HG02943 (cell line): ENCODE data around the gene EIF3L.

Experiments used
- ATAC-seq: cut with Tn5 transposase; IDR thresholded peaks from one replicate; pipeline ENCODE4 v1.9.1; 2021; ENCODE audit warnings: mild to moderate bottlenecking, low read depth, moderate library complexity; ENCODE audit not compliant: unreplicated experiment

The EIF3L gene

DNA sequence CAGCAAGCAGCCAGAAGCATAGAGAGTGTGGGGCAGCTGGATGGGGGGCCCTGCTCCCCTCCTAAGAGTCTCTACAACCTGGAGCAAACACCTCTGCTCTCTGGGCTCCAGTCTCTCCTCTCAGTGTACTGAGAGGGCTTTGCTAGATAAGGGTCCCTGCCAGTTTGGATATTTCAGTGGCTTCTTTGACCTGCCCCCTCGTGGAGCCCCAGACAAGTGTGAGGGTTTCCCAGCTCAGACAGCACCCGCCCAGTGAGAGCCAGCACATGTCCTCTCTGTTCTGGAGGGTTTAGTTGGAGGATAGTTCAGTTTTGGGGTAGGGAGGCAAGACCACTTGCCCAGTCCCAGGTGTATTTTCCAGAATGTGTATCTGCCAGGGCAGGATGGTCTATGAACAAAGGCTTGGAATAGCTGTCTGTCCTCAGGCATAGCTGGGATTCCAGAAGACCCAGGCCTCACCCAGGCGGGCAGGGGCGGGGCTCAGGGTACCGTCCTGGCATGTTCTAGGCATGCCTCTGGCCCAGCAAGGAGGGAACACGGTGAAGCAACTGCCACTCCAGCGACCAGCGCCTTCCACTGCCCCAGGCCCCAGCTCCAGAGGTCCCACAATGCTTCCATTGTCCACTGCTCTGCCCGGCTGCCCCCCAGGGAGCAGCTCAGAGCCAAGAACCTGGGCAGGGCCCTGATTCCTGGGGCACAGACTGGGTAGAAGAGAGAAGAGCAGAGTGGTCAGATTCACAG lies 49.4 kb downstream of the EIF3L start:
- no peak for ATAC-seq

DNA sequence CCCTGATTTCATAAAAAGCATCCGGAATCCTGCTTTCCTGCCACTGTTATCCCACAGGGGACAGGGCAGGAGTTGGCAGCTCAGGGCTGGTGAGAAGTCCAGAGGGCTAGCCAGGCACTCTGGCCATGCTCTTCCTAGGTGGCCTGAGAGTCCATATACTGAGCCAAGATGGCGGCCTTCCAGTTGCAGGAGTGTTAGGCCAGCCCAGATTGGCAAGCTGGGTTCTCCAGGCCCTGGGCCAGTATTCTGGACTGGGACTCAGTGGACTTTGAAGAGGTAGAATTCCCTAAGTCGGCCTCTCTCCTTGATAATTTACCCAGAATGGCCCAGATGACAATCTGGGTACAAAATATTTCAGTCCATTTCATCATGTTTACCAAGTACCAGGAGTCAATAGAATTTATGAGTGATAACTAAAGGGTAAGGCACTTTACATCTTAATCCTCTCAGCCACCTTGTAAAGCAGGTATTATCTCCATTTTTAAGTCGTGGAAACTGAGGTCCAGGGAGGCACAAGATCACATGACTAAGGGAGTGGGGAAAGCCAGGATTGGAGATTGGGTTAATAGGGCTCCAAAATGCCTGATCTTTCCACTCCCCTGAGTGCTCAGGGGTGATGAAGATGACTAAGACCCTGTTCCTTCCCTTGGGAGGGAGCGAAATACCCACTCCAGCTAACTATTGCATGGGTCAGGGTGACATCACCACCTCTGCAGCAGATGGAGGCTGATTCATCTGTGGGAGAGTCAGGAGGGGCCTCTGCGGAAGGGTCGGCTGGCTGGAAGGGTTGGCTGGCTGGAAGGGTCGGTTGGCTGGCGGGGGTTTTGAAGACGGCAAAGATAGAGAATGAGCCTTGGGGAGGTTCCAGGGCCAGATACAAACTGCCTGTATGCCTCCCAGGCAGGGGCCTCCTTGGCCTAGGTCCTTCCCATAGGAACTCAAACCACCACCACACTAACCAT lies 55.6 kb downstream of the EIF3L start:
- no peak for ATAC-seq

DNA sequence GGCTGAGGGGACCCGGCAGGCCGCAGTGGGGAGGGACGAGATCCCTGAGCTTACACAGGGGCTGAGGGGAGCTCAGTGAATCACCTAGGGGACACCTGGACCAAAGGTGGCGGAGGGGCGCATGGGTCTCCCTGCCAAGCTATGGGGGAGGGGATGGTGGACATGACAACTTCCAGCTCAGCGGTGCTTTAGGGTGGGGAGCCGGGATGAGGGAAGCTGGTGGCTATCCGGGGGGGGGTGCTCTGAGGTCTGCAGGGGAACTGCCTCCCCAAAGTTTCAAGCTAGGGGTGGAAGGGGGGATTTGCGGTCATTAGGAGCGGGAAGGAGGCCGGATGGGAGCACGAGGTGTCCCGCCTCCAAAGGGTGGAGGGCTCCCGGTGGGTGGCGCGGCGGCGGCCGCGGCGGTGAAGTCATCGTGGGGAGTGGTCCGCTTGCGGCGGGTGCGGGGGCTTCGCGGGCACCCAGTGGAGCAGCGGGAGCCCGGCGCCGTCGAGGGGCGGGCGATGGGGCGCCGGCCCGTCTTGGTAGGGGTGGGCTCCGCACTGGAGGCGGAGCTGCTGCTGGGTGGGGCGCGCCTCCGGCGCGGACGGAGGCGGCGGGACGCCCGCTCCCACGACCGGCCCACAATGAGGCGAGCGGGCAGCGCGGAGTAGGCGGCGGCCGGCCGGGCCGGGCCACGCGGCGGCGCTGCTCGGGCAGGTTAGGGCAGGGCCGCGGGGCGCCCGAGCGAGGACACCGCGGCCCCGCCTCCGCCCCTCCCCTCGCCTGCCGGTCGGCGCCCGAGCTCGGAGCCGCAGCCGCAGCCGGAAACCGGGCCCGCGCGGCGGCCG lies 56.5 kb downstream of the EIF3L start, which contains the start of gene MICALL1:
TSS of gene MICALL1 (plus strand) at position 764 of the 830 bp plus-strand sequence. CDS start 126 bp downstream, outside the sequence.
- ATAC-seq: no peak

DNA sequence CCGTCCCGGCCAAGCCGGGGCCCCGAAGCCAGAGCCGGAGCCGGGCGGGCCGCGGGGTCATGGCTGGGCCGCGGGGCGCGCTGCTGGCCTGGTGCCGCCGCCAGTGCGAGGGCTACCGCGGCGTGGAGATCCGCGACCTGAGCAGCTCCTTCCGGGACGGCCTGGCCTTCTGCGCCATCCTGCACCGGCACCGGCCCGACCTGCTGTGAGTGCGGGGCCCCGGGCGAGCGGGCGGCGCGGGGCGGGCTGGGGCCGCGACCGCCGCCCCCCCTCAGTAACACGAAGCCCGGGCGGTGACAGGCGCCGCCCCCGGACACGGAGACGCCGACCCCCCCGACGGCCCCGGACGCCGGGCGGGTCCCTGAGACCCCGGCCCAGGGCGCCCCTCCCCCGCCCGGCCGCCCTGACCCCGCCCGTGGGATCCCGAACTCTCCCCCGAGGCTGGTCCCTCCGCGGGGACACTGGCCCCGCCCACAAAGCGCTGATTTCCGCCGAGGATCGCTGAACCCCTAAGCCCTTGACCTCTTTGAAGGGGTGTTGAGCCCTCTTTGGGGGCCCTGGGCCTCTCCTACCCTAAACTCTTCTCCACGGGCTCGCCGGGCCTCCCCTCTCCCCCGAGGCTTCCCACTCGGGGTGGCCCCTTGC lies 57.3 kb downstream of the EIF3L start:
- ATAC-seq: no peak

DNA sequence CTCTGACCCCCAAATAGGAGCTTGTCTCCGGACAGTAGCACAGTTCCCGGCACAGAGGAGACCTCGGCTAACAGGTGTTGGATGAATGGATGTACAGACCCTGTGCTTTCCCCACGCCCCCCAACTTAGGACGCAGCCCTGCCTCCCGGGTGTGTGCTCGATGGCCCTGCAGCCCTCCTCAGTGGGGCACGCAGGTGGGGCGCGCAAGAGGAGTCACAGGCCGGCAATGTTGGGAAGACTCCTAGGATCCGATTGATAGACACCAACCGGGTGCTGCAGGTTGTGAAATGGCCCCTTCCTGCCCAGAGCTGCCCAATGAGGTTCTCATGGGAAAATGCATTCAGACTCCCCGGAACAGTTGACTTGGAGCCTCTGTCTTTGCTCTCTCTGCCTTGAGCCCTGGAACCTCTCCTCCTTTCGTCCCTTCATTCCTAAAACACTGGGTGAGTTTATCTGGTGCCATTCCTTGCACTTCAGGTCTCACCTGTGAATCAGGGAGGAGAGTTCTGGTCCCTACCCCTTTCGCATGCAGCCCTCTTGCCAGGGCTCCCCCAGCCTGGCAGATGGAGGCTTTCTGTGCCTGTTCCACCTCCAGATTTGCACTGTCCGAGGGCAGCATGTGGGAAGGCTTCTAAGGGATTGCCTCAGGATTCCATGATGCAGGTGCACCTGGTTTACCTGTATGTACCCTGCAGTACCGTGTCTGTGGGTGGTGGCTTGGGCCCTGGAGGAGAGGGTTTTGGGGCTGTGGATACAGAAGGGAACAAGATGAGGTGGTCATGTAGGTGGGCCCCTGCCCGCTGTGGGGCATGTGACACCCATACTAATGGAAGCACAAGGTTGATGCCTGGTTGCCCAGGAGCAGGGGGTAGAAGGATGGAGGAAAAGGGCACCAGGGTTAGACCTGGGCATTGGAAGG lies 58.1 kb downstream of the EIF3L start:
- ATAC-seq: no peak

DNA sequence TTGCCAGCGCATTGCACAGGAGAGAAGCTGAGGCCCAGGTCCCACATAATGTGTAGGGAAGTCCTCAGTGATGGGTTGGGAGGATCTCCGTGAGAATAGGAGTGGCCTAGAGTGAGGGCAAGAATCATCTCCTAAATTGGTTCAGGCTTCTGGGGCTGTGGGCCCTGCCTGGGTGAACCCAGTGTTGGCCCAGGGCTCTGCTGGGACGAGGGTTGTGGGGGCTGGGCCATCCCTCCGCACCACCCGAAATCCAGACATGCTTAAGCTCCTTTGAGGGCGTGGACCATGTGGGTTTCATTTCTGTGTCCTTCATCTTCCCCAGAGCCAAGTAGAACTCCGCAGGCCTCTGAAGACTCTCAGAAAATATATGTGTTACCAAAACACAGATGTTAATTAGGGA lies 60.5 kb downstream of the EIF3L start:
- no peak for ATAC-seq

DNA sequence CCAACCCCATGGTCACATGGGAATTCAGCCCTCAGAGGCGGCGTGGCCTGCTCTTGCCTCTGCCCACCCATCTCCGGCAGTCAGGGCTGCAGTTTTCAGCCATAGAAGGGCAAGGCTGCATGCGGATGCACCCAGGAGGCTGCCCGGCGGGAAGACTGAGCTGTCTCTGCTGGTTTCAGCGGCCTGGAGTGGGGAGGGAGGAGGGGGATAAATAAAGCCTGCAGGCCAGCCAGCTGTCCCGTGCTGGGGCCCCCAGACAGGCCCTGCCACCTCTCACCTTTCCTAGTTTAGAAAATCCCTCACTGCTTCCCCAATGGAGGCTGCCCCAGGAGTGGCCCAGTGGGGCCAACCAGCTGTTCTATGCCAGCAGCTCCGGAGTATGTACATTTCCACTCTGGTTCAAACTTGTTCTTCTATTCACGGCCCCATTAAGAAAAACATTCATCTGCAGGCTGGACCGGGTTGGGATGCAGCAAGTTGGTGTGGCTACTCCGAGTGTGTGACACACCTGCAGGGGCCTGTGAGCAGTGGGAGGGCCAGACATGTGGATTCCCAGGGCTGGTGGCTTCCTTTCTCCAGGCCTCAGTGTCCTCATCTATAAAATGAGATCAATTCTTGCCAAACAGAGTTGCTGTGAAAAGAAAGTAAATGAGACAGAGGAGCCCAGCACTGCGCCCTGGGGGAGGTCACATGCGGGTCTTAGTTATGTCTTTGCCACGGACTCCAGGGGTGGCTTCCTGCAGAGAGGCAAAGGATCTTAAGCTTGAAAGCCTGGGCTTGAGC lies 61.9 kb downstream of the EIF3L start:
- no peak for ATAC-seq

DNA sequence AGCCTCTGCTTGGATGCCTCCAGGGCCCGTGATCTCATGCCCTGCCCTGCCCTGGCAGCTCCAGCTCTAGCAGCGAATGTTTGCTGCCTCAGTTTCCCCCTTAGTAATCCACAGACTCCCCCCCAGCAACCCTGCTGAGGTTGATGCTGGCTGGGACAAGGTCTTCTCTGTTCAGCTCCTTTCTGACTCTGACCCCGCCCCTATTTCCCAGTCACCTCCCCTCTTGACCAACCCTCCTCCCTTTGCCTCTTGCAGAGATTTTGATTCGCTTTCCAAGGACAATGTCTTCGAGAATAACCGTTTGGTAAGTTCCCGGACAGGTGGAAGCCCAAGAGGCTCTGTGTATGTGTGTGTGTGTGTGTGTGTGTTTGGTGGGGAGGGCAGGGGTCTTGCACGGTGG lies 62.5 kb downstream of the EIF3L start:
- ATAC-seq: no peak

DNA sequence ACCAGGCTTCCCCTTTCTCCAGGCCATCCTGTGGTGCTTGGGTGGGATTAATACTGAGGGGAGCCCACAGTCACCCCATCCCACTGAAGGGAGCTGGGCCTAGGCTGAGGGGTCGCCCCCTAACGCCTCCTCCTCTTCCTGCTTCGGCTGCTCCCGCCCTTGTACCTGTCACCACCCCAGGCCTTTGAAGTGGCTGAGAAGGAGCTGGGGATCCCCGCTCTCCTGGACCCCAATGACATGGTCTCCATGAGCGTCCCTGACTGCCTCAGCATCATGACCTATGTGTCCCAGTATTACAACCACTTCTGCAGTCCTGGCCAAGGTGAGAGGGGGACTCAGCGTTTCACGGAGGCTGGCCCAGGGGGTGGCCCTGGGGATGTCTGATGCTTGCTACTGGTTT lies 63.0 kb downstream of the EIF3L start:
- no peak for ATAC-seq

DNA sequence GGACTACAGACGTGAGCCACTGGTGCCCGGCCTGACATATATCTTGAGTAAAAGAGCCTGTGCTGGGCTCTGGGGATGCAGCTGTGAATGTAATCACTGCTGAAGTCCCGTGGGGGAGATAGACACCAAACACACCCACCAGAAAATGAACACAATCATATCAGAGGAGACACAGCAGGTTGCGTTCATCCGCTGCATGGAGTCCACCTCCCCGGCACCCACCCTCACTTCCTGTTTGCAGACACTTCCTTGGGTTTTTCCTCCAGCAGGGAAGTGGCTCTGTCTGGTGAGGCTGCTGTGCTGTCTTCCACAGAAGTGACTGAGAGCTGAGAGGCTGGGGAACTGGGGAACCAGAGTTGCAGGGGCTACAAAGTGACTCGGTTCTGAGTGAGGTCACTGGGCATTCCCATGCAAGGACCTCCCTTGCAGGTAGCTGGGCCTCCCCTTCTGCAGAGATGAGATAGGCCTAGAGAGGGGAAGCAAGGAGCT lies 64.1 kb downstream of the EIF3L start:
- no peak for ATAC-seq

DNA sequence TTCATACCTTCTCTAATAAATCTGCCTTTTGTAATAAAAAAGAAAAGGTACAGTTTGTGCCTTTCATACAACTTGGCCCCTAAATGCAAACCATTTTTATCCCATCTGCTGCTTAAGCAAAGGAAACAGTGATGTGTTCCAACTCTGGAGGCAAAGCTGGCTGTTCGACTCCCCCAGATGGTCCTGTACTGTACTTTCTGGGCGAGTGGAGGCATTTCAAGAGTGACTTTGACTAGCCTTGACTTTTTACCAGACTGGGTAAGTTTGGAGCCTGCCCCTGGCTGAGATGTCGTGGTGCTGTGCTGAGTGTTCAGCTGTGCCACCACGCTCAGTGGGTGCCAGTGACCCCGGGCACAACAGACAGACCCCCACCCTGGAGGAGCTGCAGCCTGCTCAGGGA lies 67.1 kb downstream of the EIF3L start:
- ATAC-seq: no peak

DNA sequence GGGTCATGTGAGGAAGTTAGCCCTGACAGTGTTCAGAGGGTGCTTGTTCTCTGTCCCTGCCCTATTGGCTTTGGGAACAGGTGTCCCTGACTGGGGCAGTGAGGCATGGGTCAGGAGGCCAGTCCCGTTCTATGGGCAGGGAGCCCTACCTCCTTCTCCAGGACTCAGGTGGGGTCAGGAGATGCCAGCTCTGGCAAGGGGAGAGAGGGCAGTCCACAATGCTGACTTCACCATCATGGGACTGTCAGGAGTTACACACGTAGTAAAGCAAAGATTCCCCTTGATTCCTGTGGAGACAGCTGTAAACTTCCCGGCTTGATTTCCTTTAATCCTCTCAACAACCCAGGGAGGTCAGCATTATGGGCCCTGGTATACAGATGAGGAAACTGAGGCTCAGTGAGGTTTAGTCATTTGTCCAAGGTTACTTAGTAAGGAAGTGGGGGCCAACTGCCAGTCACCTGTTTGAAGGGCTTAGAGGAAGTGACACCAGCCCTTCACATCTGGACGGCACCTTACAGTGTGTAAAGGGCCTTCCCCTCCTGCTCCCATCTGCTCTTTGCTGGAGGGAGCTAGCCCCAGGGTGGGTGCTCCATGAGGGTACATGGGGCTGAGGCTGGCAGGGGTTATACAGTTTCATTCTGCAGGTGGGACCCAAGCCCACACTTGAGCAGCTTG lies 68.8 kb downstream of the EIF3L start:
- ATAC-seq: no peak

DNA sequence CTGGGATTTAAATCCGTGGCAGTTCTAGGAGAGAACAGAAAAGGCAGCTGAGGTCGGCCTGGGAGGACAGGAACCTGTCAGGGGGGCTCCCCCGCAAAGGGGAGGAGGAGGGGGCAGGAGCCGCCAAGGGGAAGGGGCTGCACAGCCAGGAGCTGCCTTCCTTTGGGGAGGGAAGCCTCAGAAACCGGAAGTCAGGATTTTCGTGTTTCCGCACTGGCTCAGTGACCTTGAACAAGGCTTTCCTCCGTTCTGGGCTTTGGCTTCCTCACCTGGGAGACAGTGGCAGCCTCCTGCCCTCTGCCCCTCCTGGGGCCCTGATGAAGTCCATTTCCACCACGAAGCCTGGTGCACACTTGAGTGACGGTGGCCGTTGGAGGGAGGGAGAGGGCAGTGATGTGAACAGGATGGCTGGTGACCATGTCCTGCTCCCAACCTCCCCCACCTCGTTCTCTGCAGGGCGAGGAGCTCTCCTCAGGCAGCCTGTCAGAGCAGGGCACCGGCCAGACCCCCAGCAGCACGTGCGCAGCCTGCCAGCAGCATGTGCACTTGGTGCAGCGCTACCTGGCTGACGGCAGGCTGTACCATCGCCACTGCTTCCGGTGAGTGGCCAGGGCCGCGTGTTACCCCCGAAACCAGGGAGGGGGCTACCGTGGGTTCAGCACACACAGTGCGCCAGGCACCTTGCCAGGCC lies 69.5 kb downstream of the EIF3L start:
- ATAC-seq: no peak

DNA sequence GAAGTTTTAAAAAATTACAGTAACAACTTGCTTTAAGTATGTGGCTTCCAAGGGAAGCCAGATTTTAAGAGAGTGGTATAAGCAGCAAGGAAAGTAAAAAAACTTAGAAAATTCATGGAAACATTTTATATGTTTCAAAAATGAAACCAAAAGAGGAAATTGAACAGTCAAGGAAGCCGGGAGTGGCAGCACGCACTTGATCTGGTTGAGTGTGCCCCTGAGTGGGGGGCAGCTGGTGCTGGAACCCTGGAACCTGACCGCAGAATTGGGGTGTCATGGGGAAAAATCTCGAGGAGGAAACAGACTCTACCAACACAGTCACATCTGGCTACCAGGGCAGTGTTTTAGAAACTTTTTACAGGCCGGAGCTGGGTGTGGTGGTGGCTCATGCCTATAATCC lies 70.9 kb downstream of the EIF3L start:
- no peak for ATAC-seq

DNA sequence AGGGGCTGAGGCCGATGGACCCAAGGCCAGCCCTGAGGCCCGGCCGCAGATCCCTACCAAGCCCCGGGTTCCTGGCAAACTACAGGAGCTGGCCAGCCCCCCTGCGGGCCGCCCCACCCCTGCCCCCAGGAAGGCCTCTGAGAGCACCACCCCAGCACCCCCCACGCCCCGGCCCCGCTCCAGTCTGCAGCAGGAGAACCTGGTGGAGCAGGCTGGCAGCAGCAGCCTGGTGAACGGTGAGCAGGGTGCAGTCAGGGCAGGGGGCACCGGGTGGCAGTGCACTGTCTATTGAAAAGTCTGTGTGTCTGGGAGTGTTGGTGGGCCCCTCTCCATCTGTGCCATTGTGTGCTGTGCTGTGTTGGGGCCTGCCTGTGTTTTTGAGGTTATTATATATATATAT lies 73.0 kb downstream of the EIF3L start:
- no peak for ATAC-seq

DNA sequence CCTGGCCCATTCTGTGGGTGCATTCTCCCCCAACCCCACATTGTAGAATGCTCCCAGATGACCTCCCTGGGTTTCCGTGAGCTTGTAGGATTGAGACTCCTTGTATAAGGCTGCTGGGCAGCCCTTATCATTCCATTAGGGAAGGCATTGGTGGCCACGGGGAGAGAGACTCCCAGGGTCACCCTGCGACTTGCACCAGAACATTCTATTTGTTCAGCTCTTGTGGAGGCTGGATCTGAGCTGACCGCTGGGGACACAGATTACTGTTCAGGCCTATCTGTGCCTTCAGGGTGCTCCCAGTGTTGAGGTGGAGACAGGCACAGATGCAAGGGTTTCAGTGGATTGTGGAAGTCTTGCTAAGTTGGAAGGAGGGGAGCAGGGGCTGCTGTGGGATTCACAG lies 74.7 kb downstream of the EIF3L start:
- ATAC-seq: no peak

DNA sequence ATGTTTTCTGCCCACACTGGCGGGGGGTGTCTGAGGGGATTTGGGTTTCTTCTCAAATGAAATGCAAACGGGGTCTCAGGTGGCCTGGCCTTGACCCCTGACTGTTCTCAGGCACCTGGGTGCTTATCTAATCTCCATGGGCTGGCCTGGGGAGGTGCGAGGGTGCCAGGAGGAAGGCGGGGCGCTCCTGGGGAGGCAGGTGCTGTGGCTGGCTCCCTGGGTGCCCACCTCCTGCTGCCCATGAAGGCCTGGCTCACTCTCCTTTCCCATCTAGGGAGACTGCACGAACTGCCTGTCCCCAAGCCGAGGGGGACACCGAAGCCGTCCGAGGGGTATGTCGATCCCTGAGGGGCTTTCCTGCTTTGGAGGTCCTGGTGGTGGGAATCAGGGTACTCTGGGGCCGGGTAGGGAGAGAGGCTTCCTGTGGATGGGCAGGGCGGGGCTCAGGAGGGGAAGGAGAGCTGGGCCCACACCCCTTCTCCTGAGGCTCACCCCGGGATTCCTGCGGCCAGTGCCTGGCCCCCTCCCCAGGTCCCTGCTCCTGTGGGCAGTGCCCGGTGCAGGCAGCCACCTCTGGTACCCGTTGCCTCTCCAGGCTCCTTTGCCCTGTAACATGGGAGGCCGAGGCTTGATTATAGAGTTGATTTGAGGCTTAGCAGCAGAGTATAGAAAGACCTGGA lies 75.3 kb downstream of the EIF3L start:
- no peak for ATAC-seq
